SK-N-MC (cell line): ENCODE results near the gene AMBRA1.

Source experiments
- DNase-seq: peaks from one replicate; pipeline ENCODE4 v3.0.0-alpha.2; 2011; ENCODE audit warnings: low read depth, low spot score
- H3K27ac ChIP-seq: fragments of 200-600 bp; sonication (generic); 2 replicates; pipeline ENCODE4 v1.5.1; 2016; ENCODE audit warnings: mixed run types
- H3K36me3 ChIP-seq: fragments of 200-600 bp; sonication (generic); 2 replicates; pipeline ENCODE4 v1.6.1; 2017; ENCODE audit warnings: antibody characterized with exemption, low read length, mixed read lengths; ENCODE audit not compliant: insufficient read depth
- H3K4me3 ChIP-seq: fragments of 200-600 bp; sonication (generic); 2 replicates; pipeline ENCODE4 v1.5.1; 2016
- H3K9ac ChIP-seq: fragments of 200-600 bp; sonication (generic); 2 replicates; pipeline ENCODE4 v1.8.0; 2017; ENCODE audit warnings: mixed run types, mixed read lengths; ENCODE audit not compliant: insufficient read length
- H3K9me3 ChIP-seq: fragments of 200-600 bp; sonication (generic); 2 replicates; pipeline ENCODE4 v1.6.1; 2017; ENCODE audit warnings: low read depth, mild to moderate bottlenecking, antibody characterized with exemption, low read length, moderate library complexity, mixed read lengths
- EZH2 ChIP-seq: fragments of 200-600 bp; sonication (generic); IDR thresholded peaks from one replicate; pipeline ENCODE4 v1.6.1; 2017; ENCODE audit warnings: antibody characterized with exemption
- FOXP2 ChIP-seq: optimal IDR thresholded peaks from 2 replicates; pipeline ENCODE3; 2011; ENCODE audit warnings: mild to moderate bottlenecking, moderate library complexity; ENCODE audit not compliant: insufficient read depth; ENCODE audit errors: extremely low read length, control extremely low read depth
- POLR2AphosphoS5 ChIP-seq: IDR thresholded peaks from 2 replicates; pipeline ENCODE4 v1.6.1; 2012; ENCODE audit warnings: mild to moderate bottlenecking, low read depth, low read length, borderline replicate concordance

Gene AMBRA1

DNA sequence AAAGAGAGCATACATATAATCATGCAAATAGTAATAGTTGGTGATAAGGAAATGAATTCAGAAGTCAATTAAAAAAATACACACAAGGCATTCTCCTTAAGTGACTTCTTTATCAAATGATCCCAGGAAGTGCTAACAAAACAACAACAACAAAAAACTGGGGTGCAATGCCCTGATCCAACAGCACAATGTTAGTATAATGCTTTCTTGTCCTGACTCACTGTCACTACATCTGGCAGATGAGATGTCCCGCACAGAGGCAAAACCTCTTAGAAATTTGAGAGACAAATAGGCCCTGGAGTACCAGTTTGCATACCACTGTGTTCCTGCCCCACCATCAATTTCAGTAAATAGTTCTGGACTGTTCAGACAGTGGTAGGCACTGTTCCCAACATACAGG is 11.0 kb upstream of the AMBRA1 start:
- no peaks in the 10 kb centered on the region for H3K9me3 ChIP-seq
- no peak overlapping the region for H3K4me3 ChIP-seq
- no peak for TF ChIP-seq POLR2AphosphoS5
- TF ChIP-seq FOXP2: no peak
- no peak for TF ChIP-seq EZH2
- H3K36me3 ChIP-seq: no peaks in the 10 kb centered on the region
- H3K27ac ChIP-seq: no peak overlapping the region
- no peak overlapping the region for H3K9ac ChIP-seq
- no peak for DNase-seq

- DNase-seq: no peak
- Histone ChIP-seq H3K9me3 (no peaks in the 10 kb centered on the region), H3K4me3 (no peak overlapping the region), H3K36me3 (no peaks in the 10 kb centered on the region), H3K27ac (no peak overlapping the region), H3K9ac (no peak overlapping the region)
- TF ChIP-seq EZH2: no peak
- TF ChIP-seq FOXP2: no peak
These were observed 10.0 kb upstream of the AMBRA1 start for GRCh38 chr11:46603704-46604308.

DNA sequence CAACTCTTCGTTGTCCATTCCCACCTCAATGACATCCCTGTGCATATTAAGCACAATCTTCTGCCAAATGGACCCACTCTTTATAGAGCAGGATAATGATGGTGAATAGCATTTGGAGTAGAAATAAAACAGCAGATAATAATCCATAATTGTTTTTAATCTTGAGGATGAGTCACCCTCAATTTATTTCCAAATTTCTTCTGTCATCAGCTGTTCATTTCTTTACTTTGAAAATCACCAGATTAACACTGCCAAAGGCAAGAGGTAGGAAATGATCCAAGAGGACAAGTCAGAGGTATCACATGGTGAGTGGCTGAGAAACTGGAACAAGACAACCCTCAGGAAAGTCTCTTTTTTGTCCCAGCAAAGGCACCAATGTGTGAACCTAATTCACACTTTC is 7.3 kb upstream of the AMBRA1 start:
- TF ChIP-seq EZH2 (no peak), FOXP2 (no peak), POLR2AphosphoS5 (no peak)
- no peak overlapping the region for H3K9ac ChIP-seq
- no peaks in the 10 kb centered on the region for H3K9me3 ChIP-seq
- H3K4me3 ChIP-seq: no peak overlapping the region
- H3K36me3 ChIP-seq: no peaks in the 10 kb centered on the region
- no peak overlapping the region for H3K27ac ChIP-seq
- DNase-seq: no peak

- Histone ChIP-seq H3K36me3 (no peaks in the 10 kb centered on the region), H3K9me3 (no peaks in the 10 kb centered on the region), H3K9ac (no peak overlapping the region), H3K4me3 (no peak overlapping the region), H3K27ac (no peak overlapping the region)
- TF ChIP-seq POLR2AphosphoS5: no peak
- TF ChIP-seq EZH2: no peak
- TF ChIP-seq FOXP2: no peak
- DNase-seq: no peak
These were observed 6.6 kb upstream of the AMBRA1 start for GRCh38 chr11:46600194-46600960.

DNA sequence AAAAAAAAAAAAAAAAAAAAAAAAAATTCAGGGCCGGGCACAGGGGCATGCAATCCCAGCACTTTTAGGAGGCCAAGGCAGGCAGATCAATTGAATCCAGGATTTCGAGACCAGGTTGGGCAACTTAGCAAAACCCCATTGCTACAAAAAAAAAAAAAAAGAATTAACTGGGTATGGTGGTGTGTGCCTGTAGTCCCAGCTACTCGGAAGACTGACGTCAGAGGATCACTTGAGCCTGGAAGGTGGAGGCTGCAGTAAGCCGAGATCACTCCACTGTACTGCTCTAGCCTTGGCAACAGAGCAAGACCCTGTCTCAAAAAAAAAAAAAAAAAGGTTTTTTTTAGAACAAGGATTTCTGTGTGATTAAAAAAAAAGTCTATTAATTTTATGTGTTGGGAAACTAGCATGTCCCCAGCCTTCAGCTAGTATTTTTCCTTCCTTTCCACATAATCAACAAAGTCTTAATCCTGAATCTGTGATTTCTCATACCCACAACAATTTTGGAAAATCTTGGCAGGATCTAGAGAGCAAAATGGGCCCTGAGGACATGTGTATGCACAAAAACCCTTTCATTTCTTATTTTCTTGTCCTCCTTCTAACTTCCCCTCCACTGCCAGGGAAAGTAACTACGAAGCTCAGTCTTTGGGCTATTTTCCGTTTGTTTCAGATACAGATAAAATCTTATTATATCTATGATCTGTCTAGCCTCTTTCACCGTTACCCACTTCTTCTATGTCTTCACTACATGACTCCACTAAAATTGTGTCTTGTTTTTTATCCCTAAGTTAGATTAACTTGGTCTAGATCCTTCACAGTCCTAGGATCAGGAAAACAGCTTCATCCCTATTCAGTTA is 5.7 kb upstream of the AMBRA1 start:
- Histone ChIP-seq H3K36me3 (no peaks in the 10 kb centered on the region), H3K9me3 (no peaks in the 10 kb centered on the region), H3K9ac (no peak overlapping the region), H3K27ac (peak overlapping the region; percentile 67; the same call in 1 of the 2 replicates), H3K4me3 (no peak overlapping the region)
- no peak for TF ChIP-seq EZH2
- no peak for TF ChIP-seq FOXP2
- no peak for TF ChIP-seq POLR2AphosphoS5
- DNase-seq: no peak

DNA sequence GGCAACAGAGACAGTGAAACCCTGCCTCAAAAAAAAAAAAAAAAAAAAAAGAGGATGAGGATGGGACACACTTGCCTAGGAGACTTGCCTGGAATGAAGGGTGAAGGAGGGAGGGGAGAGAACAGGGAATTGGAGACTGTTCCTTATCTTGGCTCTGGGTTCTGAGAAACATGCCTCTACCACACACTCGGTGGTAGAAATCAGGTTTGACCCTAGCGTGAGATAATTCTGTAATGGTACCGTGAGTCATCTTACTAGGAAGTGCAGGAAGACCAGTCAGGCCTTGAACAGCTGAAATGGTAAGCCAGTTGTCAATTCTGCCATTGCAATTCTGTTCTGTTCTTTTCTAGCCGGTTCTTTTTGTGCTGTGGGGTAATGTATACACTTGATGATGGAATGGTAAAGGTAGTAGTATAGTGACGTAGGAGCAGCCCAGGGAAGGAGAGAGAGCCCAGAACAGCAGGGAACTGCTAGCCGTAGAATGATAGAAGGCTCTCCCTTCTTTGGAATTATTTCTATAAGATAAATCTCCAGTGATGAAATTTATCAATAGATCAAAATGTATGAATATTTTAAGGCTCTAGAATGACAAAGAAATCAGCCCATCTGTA is 3.9 kb upstream of the AMBRA1 start:
- DNase-seq: no peak
- Histone ChIP-seq H3K27ac (no peak overlapping the region), H3K9me3 (no peaks in the 10 kb centered on the region), H3K4me3 (no peak overlapping the region), H3K36me3 (no peaks in the 10 kb centered on the region), H3K9ac (no peak overlapping the region)
- TF ChIP-seq FOXP2 (no peak), EZH2 (no peak), POLR2AphosphoS5 (no peak)

- no peak overlapping the region for H3K9ac ChIP-seq
- no peak overlapping the region for H3K4me3 ChIP-seq
- H3K27ac ChIP-seq: no peak overlapping the region
- H3K9me3 ChIP-seq: no peaks in the 10 kb centered on the region
- DNase-seq: no peak
- H3K36me3 ChIP-seq: no peaks in the 10 kb centered on the region
- TF ChIP-seq FOXP2 (no peak), POLR2AphosphoS5 (no peak), EZH2 (no peak)
These were observed 3.3 kb upstream of the AMBRA1 start for GRCh38 chr11:46597155-46597554.

- Histone ChIP-seq H3K9ac (peak overlapping the region; percentile 91), H3K9me3 (no peaks in the 10 kb centered on the region), H3K4me3 (peak overlapping the region; percentile 91; the same call in 1 of the 2 replicates), H3K36me3 (no peaks in the 10 kb centered on the region), H3K27ac (peak overlapping the region; percentile 74; the same call in 1 of the 2 replicates)
- DNase-seq: no peak
- TF ChIP-seq POLR2AphosphoS5 (no peak), FOXP2 (no peak), EZH2 (no peak)
These were observed 962 bp upstream of the AMBRA1 start for GRCh38 chr11:46594785-46595184.
